Epithelial cell of esophagus (primary cell): Measurements from ENCODE around the gene FARP1.

Experiments used
- DNase-seq: peaks from one replicate; pipeline ENCODE4 v3.0.0; 2010; ENCODE audit warnings: low read depth
- H3K4me3 ChIP-seq: 2 replicates; pipeline ENCODE4 v1.5.1; 2011; ENCODE audit warnings: mild to moderate bottlenecking, low read length, control low read depth
- CTCF ChIP-seq: IDR thresholded peaks from 2 replicates; pipeline ENCODE4 v1.5.1; 2011; ENCODE audit warnings: low read depth, mild to moderate bottlenecking, low read length, control low read depth, inconsistent platforms; ENCODE audit not compliant: insufficient read depth; ENCODE audit errors: missing control alignments

The FARP1 gene

GRCh38 chr13:98332222-98332621 is 189.3 kb downstream of the FARP1 start:
- H3K4me3 ChIP-seq: no peak overlapping the region
- DNase-seq: no peak
- TF ChIP-seq CTCF: no peak

GRCh38 chr13:98332691-98333090 is 189.8 kb downstream of the FARP1 start:
- no peak overlapping the region for H3K4me3 ChIP-seq
- TF ChIP-seq CTCF: no peak
- no peak for DNase-seq

- no peak overlapping the region for H3K4me3 ChIP-seq
- DNase-seq: no peak
- no peak for TF ChIP-seq CTCF
These were observed 190.6 kb downstream of the FARP1 start for GRCh38 chr13:98333486-98333885.

GRCh38 chr13:98334620-98335205 is 191.8 kb downstream of the FARP1 start:
- no peak for TF ChIP-seq CTCF
- no peak overlapping the region for H3K4me3 ChIP-seq
- no peak for DNase-seq

GRCh38 chr13:98335721-98336120 is 192.8 kb downstream of the FARP1 start:
- no peak overlapping the region for H3K4me3 ChIP-seq
- DNase-seq: no peak
- TF ChIP-seq CTCF: no peak

GRCh38 chr13:98338310-98338709 is 195.4 kb downstream of the FARP1 start:
- no peak for TF ChIP-seq CTCF
- no peak overlapping the region for H3K4me3 ChIP-seq
- peak; percentile 87 for DNase-seq

- no peak overlapping the region for H3K4me3 ChIP-seq
- DNase-seq: no peak
- TF ChIP-seq CTCF: no peak
These were observed 197.0 kb downstream of the FARP1 start for GRCh38 chr13:98339684-98340425.
